Calu3 (cell line): ENCODE measurements around the gene BLZF1. TPM values are rescaled to one million over a fixed set of nuclear protein-coding genes. Genes with fewer than 3 reads are reported as not detected.
"Not testable (repeated sequence)": the region's sequence is repeated elsewhere in the genome, so short reads cannot be mapped to it uniquely, and the experiment has no call there.

Source experiments
- BruUV-seq: library from RNA; stranded (reverse); fragments of 400-500 nt; replicated peaks from 2 replicates; lab custom pipeline; 2021; lab: Mats Ljungman, UMichigan
- CTCF ChIA-PET: fragments of 300-600 bp; sonication (Branson Sonifier 250); formaldehyde crosslinking; loops from one replicate; lab custom pipeline; 2022; ENCODE audit warnings: antibody characterized with exemption; lab: Charles Lee
- DNase-seq: peaks from one replicate; pipeline ENCODE4 v3.0.0; 2022
- H3K27ac Mint-ChIP-seq: one replicate; pipeline ENCODE4 v1.8.0; 2022; ENCODE audit warnings: mixed read lengths; ENCODE audit not compliant: unreplicated experiment
- H3K27me3 Mint-ChIP-seq: one replicate; pipeline ENCODE4 v1.8.0; 2022; ENCODE audit warnings: mixed read lengths; ENCODE audit not compliant: unreplicated experiment
- H3K36me3 Mint-ChIP-seq: one replicate; pipeline ENCODE4 v1.8.0; 2022; ENCODE audit warnings: mild to moderate bottlenecking, moderate library complexity, mixed read lengths; ENCODE audit not compliant: insufficient read depth, unreplicated experiment
- H3K4me1 Mint-ChIP-seq: one replicate; pipeline ENCODE4 v1.8.0; 2022; ENCODE audit warnings: mild to moderate bottlenecking, low read depth, mixed read lengths; ENCODE audit not compliant: unreplicated experiment
- H3K4me3 Mint-ChIP-seq: one replicate; pipeline ENCODE4 v1.8.0; 2022; ENCODE audit warnings: mild to moderate bottlenecking, low read depth, moderate library complexity, mixed read lengths; ENCODE audit not compliant: unreplicated experiment
- H3K9me3 Mint-ChIP-seq: one replicate; pipeline ENCODE4 v1.8.0; 2022; ENCODE audit warnings: low read depth, mixed read lengths; ENCODE audit not compliant: unreplicated experiment
- CTCF ChIP-seq: fragments of 200-600 bp; IDR thresholded peaks from one replicate; pipeline ENCODE4 v1.8.0; 2022; ENCODE audit warnings: antibody characterized with exemption; ENCODE audit not compliant: unreplicated experiment
- intact Hi-C: fragments of 100-400 bp; cut with micrococcal nuclease; formaldehyde crosslinking; loops from one replicate; pipeline ENCODE4 v1.10.0; 2022; ENCODE audit not compliant: unreplicated experiment
- total RNA-seq: library from RNA; stranded (reverse); gene quantifications from 2 replicates; pipeline ENCODE4 v1.2.3, GENCODE V29; 2022

Gene BLZF1
- total RNA-seq, 1 experiment from 2014 or later, result 45.7 TPM

DNA sequence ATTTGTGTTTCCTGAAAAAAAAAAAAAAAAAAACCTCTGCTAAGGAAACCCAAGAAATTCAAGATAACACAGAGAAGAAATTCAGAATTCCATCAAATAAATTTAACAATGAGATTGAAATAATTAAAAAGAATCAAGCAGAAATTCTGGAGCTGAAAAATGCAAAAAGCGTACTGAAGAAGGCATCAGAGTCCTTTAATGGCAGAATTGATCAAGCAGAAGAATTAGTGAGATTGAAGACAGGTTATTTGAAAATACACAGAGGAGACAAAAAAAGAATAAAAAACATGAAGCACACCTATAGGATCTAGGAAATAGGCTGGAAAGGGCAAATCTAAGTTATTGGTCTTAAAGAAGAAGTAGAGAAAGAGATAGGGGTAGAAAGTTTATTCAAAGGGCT is 38.6 kb upstream of the BLZF1 start:
- Mint-ChIP-seq H3K27ac (no peak overlapping the region), H3K27me3 (no peaks in the 10 kb centered on the region), H3K4me3 (no peak overlapping the region), H3K9me3 (no peaks in the 10 kb centered on the region), H3K4me1 (peaks cover 32% of the 10 kb centered on the region), H3K36me3 (no peaks in the 10 kb centered on the region)
- CTCF ChIA-PET, result interaction anchor here (0.7 kb wide), 3 partner anchors 159 to 289 kb away, joined by 4 to 5 read pairs (median 4); no protein-coding TSS in a partner anchor
- TF ChIP-seq CTCF, result no peak
- BruUV-seq, result no TSS peak
- intact Hi-C loops, result loop anchor here (10.0 kb wide), 1 partner anchor 185 kb away; no protein-coding TSS in a partner anchor
- no peak for DNase-seq

DNA sequence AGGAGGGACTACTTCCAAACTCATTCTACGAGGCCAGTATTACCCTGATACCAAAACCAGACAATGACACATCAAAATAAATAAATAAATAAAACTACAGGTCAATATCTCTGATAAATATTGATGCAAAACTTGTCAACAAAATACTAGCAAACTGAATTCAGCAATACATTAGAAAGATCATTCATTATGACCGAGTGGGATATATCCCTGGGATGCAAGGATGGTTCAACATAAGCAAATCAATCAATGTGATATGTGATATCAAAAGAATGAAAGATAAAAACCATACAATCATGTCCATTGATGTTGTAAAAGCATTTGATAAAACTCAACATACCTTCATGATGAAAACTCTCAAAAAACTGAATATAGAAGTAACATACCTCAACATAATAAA is 37.1 kb upstream of the BLZF1 start:
- no peak for TF ChIP-seq CTCF
- no TSS peak for BruUV-seq
- H3K36me3 Mint-ChIP-seq, result no peaks in the 10 kb centered on the region
- CTCF ChIA-PET, result no interaction called here
- H3K4me1 Mint-ChIP-seq, result peaks cover 20% of the 10 kb centered on the region
- DNase-seq, result no peak
- no peaks in the 10 kb centered on the region for H3K27me3 Mint-ChIP-seq
- intact Hi-C loops, result no loop called here
- no peak overlapping the region for H3K27ac Mint-ChIP-seq
- no peak overlapping the region for H3K4me3 Mint-ChIP-seq
- peaks cover 2% of the 10 kb centered on the region for H3K9me3 Mint-ChIP-seq

DNA sequence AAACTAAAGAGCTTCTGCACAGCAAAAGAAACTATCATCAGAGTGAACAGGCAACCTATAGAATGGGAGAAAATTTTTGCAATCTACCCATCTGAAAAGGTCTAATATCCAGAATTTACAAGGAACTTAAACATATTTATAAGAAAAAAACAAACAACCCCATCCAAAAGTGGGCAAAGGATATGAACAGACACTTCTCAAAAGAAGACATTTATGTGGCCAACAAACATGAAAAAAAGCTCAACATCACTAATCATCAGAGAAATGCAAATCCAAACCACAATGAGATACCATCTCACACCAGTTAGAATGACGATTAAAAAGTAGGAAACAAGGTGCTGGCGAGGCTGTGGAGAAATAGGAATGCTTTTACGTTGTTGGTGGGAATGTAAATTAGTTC is 33.3 kb upstream of the BLZF1 start:
- CTCF ChIA-PET, H3K4me3 Mint-ChIP-seq, H3K27ac Mint-ChIP-seq, DNase-seq, H3K4me1 Mint-ChIP-seq, H3K9me3 Mint-ChIP-seq, intact Hi-C loops, H3K27me3 Mint-ChIP-seq, H3K36me3 Mint-ChIP-seq, BruUV-seq: not testable (repeated sequence)

GRCh38 chr1:169336947-169337715 is 30.9 kb upstream of the BLZF1 start:
- H3K27ac Mint-ChIP-seq, DNase-seq, H3K4me3 Mint-ChIP-seq, H3K9me3 Mint-ChIP-seq, CTCF ChIA-PET, H3K27me3 Mint-ChIP-seq, H3K4me1 Mint-ChIP-seq, intact Hi-C loops, H3K36me3 Mint-ChIP-seq, BruUV-seq: not testable (repeated sequence)

- no peaks in the 10 kb centered on the region for H3K36me3 Mint-ChIP-seq
- peaks cover 8% of the 10 kb centered on the region for H3K4me1 Mint-ChIP-seq
- BruUV-seq, result no TSS peak
- TF ChIP-seq CTCF, result no peak
- DNase-seq, result no peak
- intact Hi-C loops, result no loop called here
- H3K27me3 Mint-ChIP-seq, result no peaks in the 10 kb centered on the region
- no peak overlapping the region for H3K27ac Mint-ChIP-seq
- H3K4me3 Mint-ChIP-seq, result no peak overlapping the region
- H3K9me3 Mint-ChIP-seq, result peaks cover 9% of the 10 kb centered on the region
- CTCF ChIA-PET, result no interaction called here
Observed at GRCh38 chr1:169338617-169339016, 29.4 kb upstream of the BLZF1 start.
